CD4-positive, alpha-beta T cell treated with Interleukin-1 beta for 1 hour (primary cell): Measurements from ENCODE around the gene PTPRE.
A peak's percentile ranks its signal among the peaks of the same experiment; 100 is the strongest.

Experiments
- DNase-seq, 2 donors: peaks; one replicate each; pipeline ENCODE4 v3.0.0-alpha.2; 2020 to 2022

Gene PTPRE

DNA sequence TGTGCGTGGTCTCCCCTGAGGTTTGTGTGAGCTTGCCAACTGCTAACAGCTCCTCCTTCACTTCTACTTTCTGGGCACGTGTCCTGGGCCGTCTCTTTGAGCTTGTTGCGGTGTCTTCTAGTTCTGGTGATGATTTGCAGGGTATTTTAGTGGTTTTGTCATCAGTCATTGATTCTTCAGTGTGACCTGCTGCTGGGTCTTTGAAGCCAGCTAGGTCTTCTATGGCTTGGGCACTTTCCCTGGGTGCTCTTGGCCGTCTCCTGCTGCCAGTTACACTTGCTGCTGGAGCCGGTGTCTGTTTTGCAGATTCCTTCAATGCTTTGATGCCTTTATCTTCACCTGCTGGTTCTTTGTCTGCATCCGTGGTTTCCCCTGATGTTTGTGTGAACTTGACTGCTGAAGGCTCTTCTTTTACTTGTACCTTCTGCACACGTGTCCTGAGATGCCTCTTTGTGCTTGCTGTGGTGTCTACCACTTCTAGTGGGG is 196.4 kb downstream of the PTPRE start:
- peak; percentile 42 to 48 for DNase-seq

DNA sequence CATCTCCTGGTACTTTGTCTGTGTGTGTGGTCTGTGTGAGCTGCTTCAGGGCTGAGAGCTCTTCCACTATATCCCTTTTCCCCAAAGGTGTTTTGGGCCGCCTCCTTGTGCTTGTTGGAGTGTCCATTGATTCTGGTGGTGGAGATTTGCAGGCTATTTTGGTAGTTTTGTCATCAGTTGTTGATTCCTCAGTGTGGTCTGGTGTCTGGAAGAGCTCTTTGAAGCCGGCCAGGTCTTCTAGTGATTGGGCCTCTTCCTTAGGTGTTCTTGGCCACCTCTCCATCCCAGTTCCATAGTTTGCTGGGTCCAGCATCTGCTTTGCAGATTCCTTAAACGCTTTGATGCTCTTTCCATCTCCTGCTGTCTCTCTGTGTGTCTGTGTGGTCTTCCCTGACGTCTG is 198.5 kb downstream of the PTPRE start:
- DNase-seq = no peak

DNA sequence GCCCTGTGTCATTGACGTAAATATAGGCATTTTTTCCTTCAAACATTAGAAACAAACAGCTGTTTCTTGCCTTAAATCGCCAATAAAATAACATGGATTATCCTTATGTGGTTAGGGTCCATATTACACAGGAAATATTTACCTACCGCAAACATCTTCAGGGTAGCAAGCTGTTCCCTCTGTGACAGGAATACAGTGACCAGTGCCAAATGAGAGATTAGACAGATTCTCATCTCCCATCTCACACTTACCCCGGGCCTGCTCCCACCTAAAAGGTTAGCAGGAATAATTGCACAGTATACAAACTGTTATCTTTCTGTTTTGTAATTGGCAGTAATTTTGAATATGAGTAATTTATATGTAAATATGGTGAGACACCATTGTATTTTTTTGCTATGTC is 202.8 kb downstream of the PTPRE start:
- DNase-seq = no peak

DNA sequence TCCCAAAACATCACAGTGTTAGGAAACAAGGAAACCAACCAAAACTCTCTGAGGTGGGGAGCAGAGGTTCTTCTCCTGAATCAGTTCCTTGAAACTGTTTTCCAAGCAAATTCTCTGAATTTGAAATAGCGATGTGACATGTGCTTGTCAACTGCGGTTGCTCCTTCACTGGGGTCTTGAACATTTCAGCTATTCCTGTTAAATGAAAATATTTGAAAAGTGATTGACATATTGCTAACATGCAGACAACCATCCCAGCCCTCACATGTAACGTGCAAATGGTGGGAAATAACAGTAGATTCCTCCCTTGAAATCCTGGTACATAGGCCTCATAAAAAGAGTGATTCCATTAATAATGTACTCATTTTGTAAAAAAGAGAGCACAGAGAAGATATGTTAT is 203.4 kb downstream of the PTPRE start:
- no peak for DNase-seq

DNA sequence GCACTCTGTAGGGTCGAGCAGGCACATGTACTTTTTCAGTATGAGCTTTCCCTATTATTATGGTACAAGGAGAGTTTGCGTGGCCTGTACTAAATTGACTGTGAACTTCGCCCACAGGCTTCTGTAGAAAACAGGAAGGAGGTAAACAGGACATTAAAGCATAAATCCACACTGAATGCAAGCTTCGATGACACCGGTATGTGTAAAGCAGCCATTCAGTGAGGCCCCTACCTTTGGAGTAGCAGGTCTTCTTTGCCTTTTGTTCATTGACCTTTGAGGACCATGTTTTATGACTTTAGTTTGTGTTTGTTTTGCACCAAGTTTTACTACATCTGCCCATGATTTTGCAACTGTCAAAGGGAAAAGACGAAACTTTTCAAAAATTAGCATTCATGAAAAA is 204.8 kb downstream of the PTPRE start:
- no peak for DNase-seq

DNA sequence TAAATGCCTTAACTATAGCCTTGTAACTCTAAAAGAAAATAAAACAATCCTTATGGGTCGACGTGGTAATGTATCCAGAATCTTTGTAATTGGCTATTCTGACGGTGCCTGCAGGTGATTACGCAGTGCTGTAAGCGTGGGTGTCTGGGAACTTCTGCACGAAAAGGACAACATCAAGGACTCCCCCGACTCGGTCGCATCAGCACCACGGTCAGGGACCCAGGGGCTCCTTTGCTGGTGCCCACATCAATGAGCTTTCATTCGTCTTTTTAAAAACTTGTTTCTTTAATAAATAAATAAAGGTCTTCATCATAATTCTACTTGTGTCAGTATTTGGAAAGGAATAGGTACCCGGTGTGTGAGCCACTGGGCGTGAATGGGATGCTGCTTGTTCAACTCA is 206.1 kb downstream of the PTPRE start:
- no peak for DNase-seq

DNA sequence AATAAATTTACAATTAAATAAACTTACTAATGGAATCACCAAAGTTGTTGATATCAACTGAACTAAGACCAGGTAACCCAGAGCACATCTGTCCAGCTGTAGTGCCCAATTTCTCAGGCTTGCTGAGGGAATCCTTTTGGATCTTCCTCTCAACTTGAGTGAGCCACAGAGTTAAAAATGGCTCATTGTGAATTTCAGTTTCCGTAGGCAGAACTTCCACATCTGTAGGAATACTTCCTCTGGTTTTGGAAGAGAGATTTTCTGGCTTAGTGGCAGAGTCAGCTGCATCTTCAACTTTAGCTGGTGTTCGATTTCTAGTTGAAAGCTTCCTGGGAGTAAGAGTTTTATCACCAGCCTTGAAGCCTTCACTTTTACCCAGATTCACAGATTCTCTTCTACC is 208.0 kb downstream of the PTPRE start:
- DNase-seq = no peak

DNA sequence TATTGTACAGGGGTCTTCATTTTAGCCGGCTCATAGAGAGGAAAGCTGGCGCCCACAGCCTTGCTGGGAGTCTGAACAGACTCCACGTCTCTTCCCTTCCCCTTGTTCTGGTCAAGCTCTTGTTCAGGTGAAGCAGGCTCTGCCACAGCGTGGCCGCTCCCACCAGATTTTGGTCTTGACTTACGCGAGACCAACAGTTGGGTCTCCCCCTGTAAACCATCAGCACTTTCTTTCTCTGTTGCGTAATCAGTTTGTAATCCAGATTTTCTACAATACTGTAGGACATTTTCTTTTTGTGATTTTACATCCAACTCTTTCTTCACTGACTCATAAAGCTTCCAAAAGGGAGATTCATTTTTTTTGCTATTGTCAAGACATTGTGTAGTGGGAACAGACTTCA is 208.5 kb downstream of the PTPRE start:
- no peak for DNase-seq

DNA sequence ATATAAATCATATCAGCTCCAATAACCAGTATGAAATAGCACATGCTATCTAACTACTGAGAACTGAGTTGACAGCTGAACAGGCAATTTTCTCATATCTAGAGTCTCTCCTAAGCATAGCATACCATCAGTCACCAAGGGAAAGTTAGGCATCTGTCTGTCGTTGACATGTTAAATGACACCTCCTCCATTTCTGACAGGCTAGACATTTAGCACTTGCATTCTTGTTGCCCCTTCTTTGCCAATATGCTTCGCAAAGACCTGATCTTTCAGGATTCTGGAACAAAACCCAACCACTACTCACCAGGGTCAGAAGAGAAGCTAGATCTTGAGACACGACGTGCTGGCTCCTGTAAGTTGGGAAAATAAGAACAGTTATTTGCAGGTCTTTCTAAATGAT is 209.3 kb downstream of the PTPRE start:
- DNase-seq = no peak

DNA sequence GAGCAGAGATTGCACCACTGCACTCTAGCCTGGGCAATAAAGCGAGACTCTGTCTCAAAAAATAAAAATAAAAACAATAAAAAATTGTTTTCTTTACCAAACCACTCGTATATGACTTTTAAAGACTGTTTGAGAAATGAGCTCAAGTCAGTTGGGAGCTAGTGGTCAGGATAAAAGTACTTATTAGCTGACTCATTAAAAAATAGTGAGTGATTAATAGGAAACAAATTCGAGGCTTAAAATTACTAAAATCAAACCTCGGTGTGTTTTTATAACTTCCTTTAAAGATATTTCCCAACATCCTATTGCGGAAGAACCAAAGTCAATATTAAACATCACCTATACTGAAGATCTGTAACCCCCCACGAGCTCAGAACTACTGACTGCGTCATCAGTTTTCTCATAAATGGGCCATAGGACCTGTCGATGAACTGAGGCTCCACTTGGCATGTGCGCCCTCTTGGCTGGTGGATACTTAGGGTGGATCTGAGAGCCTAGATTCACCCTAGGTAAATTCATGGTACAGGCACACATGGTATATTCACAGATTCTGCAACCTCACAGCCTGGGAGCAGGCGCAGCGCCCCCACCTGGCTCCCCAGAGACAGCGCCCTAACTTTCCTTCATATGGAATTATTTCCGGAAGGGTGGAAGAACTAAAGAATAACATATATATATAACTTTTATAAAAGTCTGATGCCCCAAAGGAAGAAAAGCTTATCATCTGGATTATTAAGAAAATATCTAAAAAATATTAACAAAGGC is 210.1 kb downstream of the PTPRE start:
- no peak for DNase-seq

DNA sequence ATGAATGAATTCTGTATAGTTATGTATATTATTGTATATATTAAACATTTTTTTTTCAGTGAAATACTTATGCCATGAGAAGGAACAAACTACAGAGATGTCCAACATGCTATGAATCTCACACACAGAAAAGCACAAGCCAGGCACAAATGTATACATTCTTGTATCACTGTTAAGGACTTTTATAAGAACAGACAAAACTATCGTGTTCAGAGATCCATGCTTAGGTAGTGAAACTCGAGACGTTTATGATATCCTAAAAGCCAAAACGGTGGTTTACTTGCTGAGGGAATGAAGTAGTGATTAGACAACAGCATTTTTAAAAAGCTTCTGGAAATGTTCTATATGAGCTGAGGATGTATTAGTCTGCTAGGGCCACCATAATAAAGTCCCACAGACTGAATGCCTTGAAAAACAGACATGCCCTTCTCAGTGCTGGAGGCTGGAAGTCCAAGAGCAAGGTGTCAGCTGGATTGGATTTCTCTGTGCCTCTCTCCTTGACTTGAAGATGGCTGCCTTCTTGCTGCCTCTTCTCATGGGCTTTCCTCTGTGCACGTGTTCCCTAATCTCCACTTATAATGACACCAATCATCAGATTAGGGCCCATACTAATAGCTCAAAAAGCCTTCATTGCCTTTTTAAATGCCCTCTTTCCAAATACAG is 215.0 kb downstream of the PTPRE start:
- no peak for DNase-seq

DNA sequence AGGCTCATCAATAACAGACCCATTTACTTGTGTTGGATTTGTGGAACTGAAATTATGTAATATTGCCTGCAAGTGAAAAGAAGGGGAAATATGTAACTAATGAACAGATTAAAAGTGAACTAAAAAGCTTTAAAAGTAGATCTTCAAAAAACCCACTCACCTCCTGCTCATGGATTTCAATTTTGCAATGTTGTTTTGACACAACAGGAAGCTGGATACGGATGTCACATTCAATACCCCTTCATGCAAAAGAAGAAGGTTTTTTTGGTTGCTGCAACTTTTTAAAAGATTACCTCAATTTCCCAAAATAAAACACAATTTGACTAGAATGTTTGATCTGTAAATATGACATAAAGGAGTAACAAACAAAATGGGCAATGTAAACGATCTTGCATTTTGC is 216.0 kb downstream of the PTPRE start:
- no peak for DNase-seq

DNA sequence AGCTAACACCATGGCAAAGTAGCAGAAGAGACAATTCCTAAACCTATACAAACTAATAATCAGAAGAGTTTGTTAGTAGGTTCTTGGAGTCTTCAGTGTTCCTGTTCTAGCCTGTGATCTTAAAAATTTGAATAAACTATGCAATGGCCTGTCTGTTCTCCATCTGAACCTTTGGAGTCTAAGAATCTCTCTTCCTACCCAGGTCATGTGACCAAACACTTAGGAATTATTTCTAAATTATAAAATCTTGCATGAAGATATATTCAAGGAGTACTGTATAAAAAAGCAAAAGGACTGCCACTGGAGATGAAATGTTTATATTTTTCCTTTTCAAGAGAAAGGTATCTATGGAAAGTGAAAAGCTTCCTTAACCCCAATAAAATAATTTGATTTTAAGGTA is 216.9 kb downstream of the PTPRE start:
- no peak for DNase-seq

DNA sequence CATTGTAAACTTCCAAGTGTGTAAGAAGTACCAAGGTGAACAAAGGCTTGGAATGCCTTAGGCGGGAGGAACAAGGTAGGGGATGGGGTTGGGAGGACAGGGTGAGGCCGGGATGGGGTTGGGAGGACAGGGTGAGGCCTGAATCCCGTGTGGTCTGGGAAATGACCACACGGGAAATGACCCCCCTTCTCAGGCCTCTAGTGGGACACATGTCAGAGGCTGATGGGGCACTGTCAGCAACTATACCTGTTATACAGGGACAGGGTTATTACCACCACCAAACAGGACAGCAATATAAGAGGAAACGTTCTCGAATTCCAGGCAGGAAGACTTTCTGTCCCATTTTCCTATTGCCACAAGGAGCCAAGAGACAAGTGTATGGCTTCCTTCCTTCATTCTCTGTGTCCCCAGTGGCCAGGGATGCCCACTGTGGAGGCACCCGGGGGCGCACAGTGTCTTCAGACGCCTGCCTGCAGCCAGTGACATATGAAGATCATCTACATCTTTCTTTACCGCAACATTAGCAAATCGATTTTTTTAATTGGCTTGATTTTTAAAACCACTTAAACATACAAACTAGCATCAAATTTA is 218.0 kb downstream of the PTPRE start:
- DNase-seq = no peak

DNA sequence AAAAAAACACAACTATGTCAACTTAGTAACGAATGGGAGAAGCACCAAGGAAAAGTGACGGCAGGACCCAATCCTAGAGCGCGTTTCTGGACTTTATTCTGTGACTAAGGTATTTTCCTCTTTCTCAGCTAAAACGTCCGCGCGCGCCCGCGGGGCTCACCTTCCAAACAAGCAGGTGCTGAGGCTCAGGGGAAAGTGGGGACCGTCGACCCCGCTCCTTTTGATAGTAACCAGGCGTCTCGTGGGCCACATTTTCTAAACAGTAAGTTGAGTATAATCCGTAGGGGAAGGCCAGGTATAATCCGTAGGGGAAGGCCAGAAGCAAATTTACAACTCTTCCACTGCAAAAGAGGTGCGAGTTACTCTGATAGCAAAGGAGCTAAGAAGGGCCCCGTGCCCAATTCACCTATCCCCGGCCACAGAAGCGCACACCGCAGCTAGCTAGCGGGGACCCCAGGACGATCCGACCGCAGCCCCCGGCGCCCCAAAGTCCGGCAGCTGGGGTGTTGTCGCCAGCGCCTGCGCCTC is 218.6 kb downstream of the PTPRE start:
- peak in 1 of 2 donors; percentile 19 for DNase-seq

DNA sequence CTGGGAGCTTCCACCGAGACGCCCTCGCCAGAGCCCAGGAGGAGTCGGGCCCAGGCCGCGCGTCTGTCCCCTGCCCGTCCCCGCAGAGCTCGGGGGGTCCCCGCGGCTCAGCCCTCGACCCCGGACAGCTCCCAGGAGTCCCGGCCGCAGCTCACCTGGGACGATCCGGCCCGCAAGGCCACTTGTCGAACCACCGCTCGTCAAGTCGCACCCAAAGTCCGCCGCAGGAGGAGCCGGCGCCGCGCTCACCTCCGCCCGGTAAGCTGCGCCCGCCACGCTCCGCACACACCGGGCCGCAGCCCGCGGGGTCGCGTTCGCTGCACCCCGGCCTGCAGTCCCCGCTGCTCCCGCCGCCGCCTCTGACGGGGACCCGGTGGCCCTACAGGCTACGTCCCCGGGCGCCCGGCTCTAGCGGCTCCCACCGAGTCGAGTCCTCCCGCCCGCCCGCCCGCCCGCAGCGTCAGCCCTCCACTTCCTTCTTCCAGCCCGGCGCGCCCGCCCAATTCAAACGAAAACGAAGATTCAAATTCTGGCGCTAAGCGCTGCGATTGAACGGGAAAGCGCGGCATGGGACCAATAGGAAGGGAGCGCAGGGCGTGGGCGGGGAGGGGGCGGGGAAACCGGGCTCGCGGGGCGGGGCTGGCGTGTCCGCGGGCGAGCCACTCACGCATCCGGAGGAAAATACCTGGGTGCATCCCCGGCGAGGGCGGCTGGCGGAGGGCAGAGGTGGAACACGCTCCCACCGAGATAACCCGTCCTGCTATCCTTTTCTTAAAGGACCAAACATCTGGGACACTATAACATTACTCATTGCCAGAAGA is 219.3 kb downstream of the PTPRE start, which contains the start of gene MKI67:
Gene MKI67, minus strand, starts transcription at position 480 of the 821 bp plus-strand sequence. CDS start 756 bp downstream, outside the sequence.
- DNase-seq = peak; percentile 90 to 92

DNA sequence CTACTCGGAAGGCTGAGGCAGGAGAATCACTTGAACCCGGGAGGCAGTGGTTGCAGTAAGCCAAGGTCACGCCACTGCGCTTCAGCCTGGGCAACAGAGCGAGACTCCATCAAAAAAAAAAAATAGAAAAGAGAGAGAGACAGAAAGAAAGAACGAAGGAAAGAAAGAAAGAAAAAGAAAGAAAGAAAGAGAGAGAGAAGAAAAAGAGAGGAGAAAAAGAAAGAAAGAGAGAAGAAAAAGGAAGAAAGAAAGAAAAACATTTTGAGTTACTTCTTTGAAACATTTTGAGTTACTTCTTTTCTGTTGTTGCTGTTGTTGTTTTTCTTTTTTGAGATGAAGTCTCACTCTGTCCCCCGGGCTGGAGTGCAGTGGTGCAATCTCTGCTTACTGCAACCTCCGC is 221.7 kb downstream of the PTPRE start:
- DNase-seq = no peak

DNA sequence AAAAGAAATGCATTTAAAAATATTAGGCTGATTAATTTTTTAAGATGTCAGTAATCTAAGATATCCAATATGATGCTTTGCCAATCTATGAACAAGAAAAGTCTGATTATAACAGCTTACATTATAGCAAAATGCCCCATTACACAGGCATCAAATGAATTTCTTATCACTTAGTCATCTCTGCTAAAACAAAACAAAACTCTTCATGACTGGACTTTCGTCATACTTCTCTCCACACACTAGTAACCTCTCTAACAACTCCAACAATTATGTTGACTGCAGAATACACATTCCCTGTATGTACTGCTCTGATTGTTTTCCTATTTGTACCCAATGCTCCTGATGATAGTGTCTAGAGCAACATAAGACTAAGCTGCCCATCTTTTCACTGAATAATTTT is 223.1 kb downstream of the PTPRE start:
- DNase-seq = no peak
